AG10803 (cell line): ENCODE measurements around the gene VPS41.

ENCODE experiments used
- DNase-seq: peaks from one replicate; pipeline ENCODE4 v3.0.0; 2010; ENCODE audit warnings: low read depth
- H3K4me3 ChIP-seq: 2 replicates; pipeline ENCODE4 v1.5.1; 2011; ENCODE audit warnings: mild to moderate bottlenecking, low read length, control low read depth
- TF ChIP-seq, protein P1 (sequence below): conservative IDR thresholded peaks from 2 replicates; pipeline ENCODE4 v1.5.1; 2011; ENCODE audit warnings: mild to moderate bottlenecking, low read length, control low read depth, inconsistent platforms

VPS41 gene

DNA sequence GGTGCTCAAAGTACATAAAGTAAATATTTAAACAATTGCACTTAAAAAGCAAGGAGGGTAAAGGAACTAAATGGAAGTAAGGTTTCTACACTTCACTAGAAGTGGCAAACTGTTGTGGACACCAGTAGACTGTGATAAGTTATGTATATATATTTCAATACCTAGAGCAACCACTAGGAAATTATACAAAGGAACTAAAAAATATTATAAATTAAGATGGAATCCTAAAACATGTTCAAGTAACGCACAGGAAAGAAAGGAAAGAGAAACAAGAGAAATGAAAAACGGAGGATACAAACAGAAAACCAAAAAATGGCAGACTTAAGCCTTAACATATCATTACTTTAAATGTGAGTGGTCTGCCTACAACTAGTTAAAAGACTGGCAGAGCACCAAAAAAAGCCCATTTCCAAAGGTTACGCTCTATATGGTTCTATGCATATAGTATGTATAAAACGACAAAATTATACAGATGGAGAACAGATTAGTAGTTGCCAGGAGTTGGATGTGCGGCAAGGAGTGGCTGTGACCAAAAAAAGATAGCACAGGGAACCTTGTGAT, 19.0 kb downstream of the VPS41 start:
- TF ChIP-seq, protein P1, sequence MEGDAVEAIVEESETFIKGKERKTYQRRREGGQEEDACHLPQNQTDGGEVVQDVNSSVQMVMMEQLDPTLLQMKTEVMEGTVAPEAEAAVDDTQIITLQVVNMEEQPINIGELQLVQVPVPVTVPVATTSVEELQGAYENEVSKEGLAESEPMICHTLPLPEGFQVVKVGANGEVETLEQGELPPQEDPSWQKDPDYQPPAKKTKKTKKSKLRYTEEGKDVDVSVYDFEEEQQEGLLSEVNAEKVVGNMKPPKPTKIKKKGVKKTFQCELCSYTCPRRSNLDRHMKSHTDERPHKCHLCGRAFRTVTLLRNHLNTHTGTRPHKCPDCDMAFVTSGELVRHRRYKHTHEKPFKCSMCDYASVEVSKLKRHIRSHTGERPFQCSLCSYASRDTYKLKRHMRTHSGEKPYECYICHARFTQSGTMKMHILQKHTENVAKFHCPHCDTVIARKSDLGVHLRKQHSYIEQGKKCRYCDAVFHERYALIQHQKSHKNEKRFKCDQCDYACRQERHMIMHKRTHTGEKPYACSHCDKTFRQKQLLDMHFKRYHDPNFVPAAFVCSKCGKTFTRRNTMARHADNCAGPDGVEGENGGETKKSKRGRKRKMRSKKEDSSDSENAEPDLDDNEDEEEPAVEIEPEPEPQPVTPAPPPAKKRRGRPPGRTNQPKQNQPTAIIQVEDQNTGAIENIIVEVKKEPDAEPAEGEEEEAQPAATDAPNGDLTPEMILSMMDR, result 0 out of 2 replicates have a peak, but pooled peaks have one; percentile 13
- no peak for DNase-seq

DNA sequence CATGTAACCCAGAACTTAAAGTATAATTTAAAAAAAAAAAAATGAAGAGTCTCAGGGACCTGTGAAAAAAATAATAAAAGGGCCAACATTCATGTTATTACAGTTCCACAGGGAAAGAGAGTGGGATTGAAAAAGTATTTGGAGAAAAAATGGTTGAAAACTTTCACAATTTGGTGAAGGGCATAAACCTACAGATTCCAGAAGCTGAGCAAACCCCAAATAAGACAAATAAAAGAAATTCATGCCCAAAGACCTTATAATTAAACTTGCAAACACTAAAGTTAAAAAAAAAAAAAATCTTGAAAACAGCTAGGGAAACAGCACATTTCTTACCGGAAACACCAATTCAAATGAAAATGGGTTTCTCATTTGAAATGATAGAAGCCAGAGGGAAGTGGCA, 19.9 kb downstream of the VPS41 start:
- TF ChIP-seq, protein P1, result no peak
- DNase-seq, result no peak
- H3K4me3 ChIP-seq, result no peak overlapping the region

More for the DNA sequence above, 19.0 kb downstream of the VPS41 start:
- H3K4me3 ChIP-seq, result no peak overlapping the region

DNA sequence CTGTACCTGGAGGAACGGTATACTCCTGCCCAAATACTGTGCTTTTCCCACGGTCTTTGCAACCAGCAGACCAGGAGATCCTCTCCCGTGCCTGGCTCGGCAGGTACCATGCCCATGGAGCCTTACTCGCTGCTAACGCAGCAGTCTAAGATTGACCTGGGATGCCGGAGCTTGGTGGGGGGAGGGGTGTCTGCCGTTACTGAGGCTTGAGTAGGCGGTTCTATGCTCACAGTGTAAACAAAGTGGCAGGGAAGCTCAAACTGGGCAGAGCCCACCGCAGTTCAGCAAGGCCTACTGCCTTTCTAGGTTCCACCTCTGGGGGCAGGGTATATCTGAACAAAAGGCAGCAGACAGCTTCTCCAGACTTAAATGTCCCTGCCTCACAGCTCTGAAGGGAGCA, 22.7 kb downstream of the VPS41 start:
- no peak overlapping the region for H3K4me3 ChIP-seq
- TF ChIP-seq, protein P1, result no peak
- DNase-seq, result no peak

DNA sequence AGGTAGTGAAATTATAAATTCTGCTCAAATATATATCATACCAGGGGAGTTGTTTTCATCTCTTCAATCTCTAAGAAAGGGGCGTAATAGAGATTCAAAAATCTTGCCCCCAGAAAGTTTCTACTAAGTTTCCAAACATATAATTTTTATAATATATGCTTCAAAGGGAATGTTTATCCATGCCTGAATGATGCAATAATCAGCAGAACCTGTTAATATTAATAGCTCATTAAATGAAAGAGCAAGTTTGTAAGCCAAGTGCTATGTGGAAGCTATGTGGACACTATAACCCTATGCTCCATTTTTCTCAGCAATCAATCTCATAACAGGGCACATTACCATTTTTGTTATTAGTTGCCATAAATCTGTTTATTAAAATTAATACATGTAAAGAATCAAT, 25.3 kb downstream of the VPS41 start:
- no peak overlapping the region for H3K4me3 ChIP-seq
- DNase-seq, result no peak
- TF ChIP-seq, protein P1, result no peak

DNA sequence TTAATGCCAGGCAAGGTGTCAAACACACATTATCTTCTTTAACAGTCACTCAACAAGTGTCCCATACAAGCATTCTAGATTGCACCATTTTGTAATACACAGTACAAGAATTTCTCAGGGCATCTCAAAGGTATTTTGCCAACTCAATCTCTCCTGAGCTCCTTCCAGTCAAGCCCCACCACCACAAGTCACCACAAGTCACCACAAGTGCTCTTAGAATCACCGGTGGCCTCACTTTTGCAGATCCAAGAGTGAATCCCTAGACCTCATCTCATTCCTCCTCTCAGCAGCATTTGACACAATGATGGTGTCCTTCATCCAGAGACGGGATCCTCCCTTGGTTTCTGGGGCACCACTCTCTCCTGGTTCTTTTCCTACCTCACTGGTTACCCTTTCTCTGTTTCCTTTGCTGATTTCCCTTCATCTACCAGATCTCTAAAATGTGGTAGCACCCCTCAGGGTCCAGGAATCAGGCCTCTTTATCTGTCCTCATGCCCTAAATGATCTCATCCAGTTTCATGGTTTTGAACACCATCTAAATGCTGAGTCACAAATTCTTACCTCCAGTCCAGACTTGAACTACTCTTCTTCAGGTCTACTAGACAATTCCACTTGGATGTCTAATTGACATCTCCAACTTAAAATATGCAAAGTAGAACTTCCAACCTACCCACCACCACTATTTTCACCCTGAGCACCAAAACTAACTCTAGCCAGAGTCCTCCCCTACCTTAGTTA, 26.9 kb downstream of the VPS41 start:
- no peak for DNase-seq
- TF ChIP-seq, protein P1, result no peak
- no peak overlapping the region for H3K4me3 ChIP-seq

DNA sequence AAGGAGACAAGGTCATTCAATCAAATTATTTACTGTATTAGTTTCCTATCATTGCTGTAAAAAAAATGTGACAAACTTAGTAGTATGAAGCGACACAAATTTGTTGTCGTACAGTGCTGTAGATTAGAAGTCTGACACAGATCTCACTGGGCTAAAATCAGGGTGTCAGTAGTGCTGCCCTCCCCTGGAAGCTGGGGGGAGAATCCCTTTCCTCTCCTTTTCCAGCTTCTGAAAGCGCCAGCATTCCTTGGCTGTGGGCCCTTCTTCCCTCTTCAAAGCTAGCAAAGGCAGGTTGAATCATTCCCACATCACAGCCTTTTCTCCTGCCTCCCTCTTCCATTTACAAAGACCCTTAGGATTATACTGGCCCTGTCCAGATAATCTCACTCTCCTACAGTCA, 28.0 kb downstream of the VPS41 start:
- DNase-seq, result no peak
- TF ChIP-seq, protein P1, result no peak
- H3K4me3 ChIP-seq, result no peak overlapping the region

DNA sequence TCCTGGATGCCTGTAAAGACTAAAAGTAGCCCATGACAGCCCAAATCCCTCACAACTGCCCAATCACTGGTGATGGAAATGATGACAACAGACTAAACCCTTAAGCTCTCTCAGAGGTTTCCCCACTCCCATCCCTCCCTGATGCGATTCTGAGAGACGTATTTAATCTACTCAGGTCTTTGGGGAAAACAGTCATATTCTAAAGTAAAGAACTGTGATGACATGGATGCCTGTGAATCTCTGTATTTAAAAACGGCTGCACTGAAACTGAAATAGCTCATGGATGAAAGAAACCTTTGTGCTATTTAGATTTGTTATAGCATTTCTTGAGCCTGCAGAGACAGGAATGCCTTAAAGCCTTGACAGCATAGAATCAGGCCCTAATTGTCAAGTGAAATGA, 28.5 kb downstream of the VPS41 start:
- TF ChIP-seq, protein P1, result no peak
- DNase-seq, result no peak
- no peak overlapping the region for H3K4me3 ChIP-seq
